ENCODE measurements around the gene TAS1R2. TPM values are rescaled to one million over a fixed set of nuclear protein-coding genes. Genes with fewer than 3 reads are reported as not detected.

The TAS1R2 gene
- total and polyA plus RNA-seq, 2 of the 8 experiments (the other 6 are each of a cell fraction or from before 2014, with no cell fraction given), result not detected

DNA sequence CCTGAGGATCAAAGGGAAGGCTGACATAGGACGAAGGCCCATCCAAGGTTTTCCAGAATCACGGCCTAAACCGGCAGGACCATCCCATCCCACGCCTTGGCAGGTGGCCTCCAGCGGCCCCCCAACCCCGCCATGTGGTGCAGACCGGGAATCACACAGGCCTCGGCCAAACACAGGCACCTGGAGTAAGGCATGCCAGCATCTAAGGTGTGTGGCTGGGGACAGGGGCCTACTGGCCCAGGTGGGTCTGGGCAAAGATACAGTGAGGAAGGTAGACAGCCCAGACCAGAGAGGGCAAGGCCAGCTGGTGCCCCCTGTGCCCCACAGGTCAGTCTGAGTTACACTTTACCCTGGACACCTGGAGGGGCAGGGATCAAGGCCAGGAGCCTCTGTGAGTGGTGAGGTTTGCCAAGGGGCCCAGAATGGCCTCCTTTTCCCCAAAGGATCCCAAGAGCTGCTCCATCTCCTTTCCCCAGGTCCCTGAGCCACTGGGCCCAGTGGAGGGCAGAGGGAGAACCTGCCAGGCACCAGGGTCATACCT is 12.7 kb upstream of the TAS1R2 start:
- no peak overlapping the region for H3K4me3 ChIP-seq (ENCODE audit: extremely low read depth in 1 of 4, insufficient read depth in 2 of 4, low read depth in 3 of 4, low read length in 4 of 4)
- H2AK5ac ChIP-seq (ENCODE audit: low read depth, low read length), result no peak overlapping the region
- no peak for DNase-seq (ENCODE audit: low read depth in 1 of 2, low spot score in 2 of 2)
- no peak overlapping the region for H2BK12ac ChIP-seq (ENCODE audit: low read depth, low read length)
- ChIA-PET POLR2A (ENCODE audit: partially characterized antibody) (no interaction called here), CTCF (ENCODE audit: partially characterized antibody) (interaction anchor here (0.6 to 4.9 kb wide), 8 partner anchors 11 to 786 kb away, joined by 3 to 45 read pairs (median 4); partner anchors contain the start of gene TAS1R2)
- H4K5ac ChIP-seq (ENCODE audit: insufficient read length, low read depth, low read length), result no peak overlapping the region
- H3K79me1 ChIP-seq (ENCODE audit: low read depth, low read length), result no peaks in the 10 kb centered on the region
- peaks cover 4% of the 10 kb centered on the region in 2 experiments for H4K20me1 ChIP-seq (replicated peaks in 1 of 2; ENCODE audit: control insufficient read depth in 1 of 2, insufficient read depth in 2 of 2, low read length in 2 of 2)
- H3K9ac ChIP-seq (replicated peaks in 1 of 4; ENCODE audit: extremely low read depth in 1 of 4, low read depth in 3 of 4, low read length in 3 of 4), result no peak overlapping the region
- no peak overlapping the region for H3K4me2 ChIP-seq (ENCODE audit: insufficient read depth in 1 of 2, low read depth in 2 of 2, low read length in 2 of 2)
- no peak overlapping the region for H3K23ac ChIP-seq (ENCODE audit: insufficient read length)
- no peak overlapping the region for H2BK5ac ChIP-seq (ENCODE audit: low read depth, low read length)
- no peak overlapping the region for H2BK20ac ChIP-seq (ENCODE audit: low read length)
- no peak overlapping the region for H2BK120ac ChIP-seq (replicated peaks; ENCODE audit: low read depth, low read length)
- no peaks in the 10 kb centered on the region for H3K9me3 ChIP-seq (ENCODE audit: insufficient read depth in 2 of 2, low read depth in 1 of 2, low read length in 1 of 2)
- TF ChIP-seq MAX (IDR thresholded peaks at IDR 0.05), result no peak
- no peak for TF ChIP-seq EZH2 (IDR thresholded peaks at IDR 0.05; ENCODE audit: low read depth, low read length, severe bottlenecking)
- no peak for TF ChIP-seq EGR1 (IDR thresholded peaks at IDR 0.05; ENCODE audit: borderline replicate concordance, low read depth, low read length)
- peak in 1 of 2 experiments; percentile 12; a peak in 1 of 4 replicates for TF ChIP-seq RAD21 (IDR thresholded peaks at IDR 0.05 in 1 of 2, conservative IDR thresholded peaks at IDR 0.05 in 1 of 2; ENCODE audit: low read depth in 2 of 2, low read length in 2 of 2)
- TF ChIP-seq SP2 (IDR thresholded peaks at IDR 0.05; ENCODE audit: low read length), result no peak
- no peak for TF ChIP-seq BCL11A (IDR thresholded peaks at IDR 0.05; ENCODE audit: low read depth in 2 of 2, low read length in 2 of 2)
- TF ChIP-seq TBP (IDR thresholded peaks at IDR 0.05; ENCODE audit: low read depth, low read length), result no peak
- TF ChIP-seq HDAC2 (IDR thresholded peaks at IDR 0.05; ENCODE audit: borderline replicate concordance in 1 of 2, low read depth in 2 of 2, low read length in 2 of 2), result no peak
- H3K56ac ChIP-seq (replicated peaks; ENCODE audit: insufficient read length, low read depth, low read length), result no peak overlapping the region
- H2BK15ac ChIP-seq (ENCODE audit: low read length), result no peak overlapping the region
- H4K8ac ChIP-seq (ENCODE audit: extremely low read depth, insufficient read depth, low read length), result no peak overlapping the region
- FAIRE-seq, result no peak
- H3K4ac ChIP-seq (replicated peaks; ENCODE audit: insufficient read length, low read depth, low read length), result no peak overlapping the region
- no peaks in the 10 kb centered on the region for H3K23me2 ChIP-seq (ENCODE audit: low read depth, low read length)
- no peak overlapping the region for H2AFZ ChIP-seq (ENCODE audit: low read length)
- no peak overlapping the region for H3K27ac ChIP-seq (ENCODE audit: low read depth, low read length)
- no peak overlapping the region for H3K14ac ChIP-seq (ENCODE audit: insufficient read length)
- no peaks in the 10 kb centered on the region for H3K27me3 ChIP-seq (replicated peaks in 1 of 4; ENCODE audit: control insufficient read depth in 3 of 4, extremely low read depth in 1 of 4, insufficient read depth in 3 of 4, low read length in 3 of 4)
- no peak overlapping the region for H3K18ac ChIP-seq (ENCODE audit: extremely low read depth, low read length)
- no peaks in the 10 kb centered on the region; a peak in 2 of 8 replicates for H3K36me3 ChIP-seq (ENCODE audit: control insufficient read depth in 2 of 4, insufficient read depth in 4 of 4, low read length in 3 of 4)
- WGBS, 2 experiments (ENCODE audit: extremely low coverage in 1 of 2, insufficient coverage in 1 of 2, insufficient read length in 1 of 2, insufficient replicate concordance in 2 of 2, low coverage in 1 of 2, low lambda C conversion rate in 2 of 2, missing lambda C conversion rate in 1 of 2), result 78% methylated on average over 7 of the region's 8 CpGs; no CpG with 5 or more reads in 1 of the 2 experiments
- H3K4me1 ChIP-seq (replicated peaks in 1 of 4; ENCODE audit: control insufficient read depth in 3 of 4, insufficient read depth in 4 of 4, low read length in 3 of 4), result no peaks in the 10 kb centered on the region
- H3K79me2 ChIP-seq (ENCODE audit: control insufficient read depth in 1 of 2, insufficient read depth in 2 of 2, low read length in 2 of 2), result no peaks in the 10 kb centered on the region
- no peak overlapping the region for H4K91ac ChIP-seq (replicated peaks; ENCODE audit: insufficient read length, low read length)
